Measurements from ENCODE around the gene PIAS3. TPM values are rescaled to one million over a fixed set of nuclear protein-coding genes. Genes with fewer than 3 reads are reported as not detected.

PIAS3 gene
- total and polyA plus RNA-seq, 7 donors, result 5.4 to 37.9 (median 17.5) TPM

DNA sequence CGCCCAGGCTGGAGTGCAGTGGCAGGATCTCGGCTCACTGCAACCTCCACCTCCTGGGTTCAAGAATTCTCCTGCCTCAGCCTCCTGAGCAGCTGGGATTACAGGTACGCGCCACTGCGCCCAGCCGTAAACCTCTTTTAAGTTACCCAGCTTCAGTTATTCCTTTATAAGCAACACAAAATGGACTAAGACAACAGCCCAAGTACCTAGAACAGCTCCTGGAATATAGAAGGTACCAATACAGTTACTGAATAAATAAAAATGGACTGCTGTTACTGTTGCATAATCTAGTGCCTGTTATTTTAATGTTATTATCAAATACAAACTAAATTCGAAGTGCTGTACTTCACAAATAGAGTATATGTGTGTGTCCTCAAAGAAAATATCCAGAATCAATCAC, 52.0 kb downstream of the PIAS3 start:
- peaks cover 0 to 46% (median 24%) of the 10 kb centered on the region in 4 donors for H3K4me1 ChIP-seq
- 94 to 97% methylated on average over 7 of the region's 7 CpGs for WGBS, 2 donors
- intact Hi-C loops (cut with DNase I), result no loop called here
- no peak for DNase-seq
- no peak overlapping the region for H3K4me3 ChIP-seq
- TF ChIP-seq POLR2A (IDR thresholded peaks at IDR 0.05) (no peak), CTCF (IDR thresholded peaks at IDR 0.05) (no peak), EP300 (IDR thresholded peaks at IDR 0.05) (no peak), POLR2AphosphoS5 (IDR thresholded peaks at IDR 0.05) (no peak)
- no peaks in the 10 kb centered on the region for H3K9me3 ChIP-seq
- H3K27me3 ChIP-seq, result no peaks in the 10 kb centered on the region
- no peak overlapping the region for H3K27ac ChIP-seq
- H3K36me3 ChIP-seq, result no peaks in the 10 kb centered on the region

GRCh38 chr1:145806408-145806807, 52.5 kb downstream of the PIAS3 start:
- intact Hi-C loops (cut with DNase I), result no loop called here
- no peaks in the 10 kb centered on the region for H3K27me3 ChIP-seq
- no peak for DNase-seq
- H3K9me3 ChIP-seq, result no peaks in the 10 kb centered on the region
- H3K27ac ChIP-seq, result no peak overlapping the region
- H3K4me1 ChIP-seq, result peaks cover 0 to 47% (median 24%) of the 10 kb centered on the region in 4 donors
- TF ChIP-seq POLR2A (IDR thresholded peaks at IDR 0.05), result no peak
- H3K36me3 ChIP-seq, result no peaks in the 10 kb centered on the region
- no peak overlapping the region for H3K4me3 ChIP-seq
- 96 to 98% methylated on average over 4 of the region's 4 CpGs for WGBS, 2 donors

GRCh38 chr1:145805057-145805456, 53.8 kb downstream of the PIAS3 start:
- no peaks in the 10 kb centered on the region for H3K9me3 ChIP-seq
- TF ChIP-seq POLR2A (IDR thresholded peaks at IDR 0.05), result no peak
- TF ChIP-seq POLR2AphosphoS5 (IDR thresholded peaks at IDR 0.05), result no peak
- TF ChIP-seq EP300 (IDR thresholded peaks at IDR 0.05), result no peak
- TF ChIP-seq CTCF (IDR thresholded peaks at IDR 0.05), result no peak
- no peak overlapping the region for H3K4me3 ChIP-seq
- intact Hi-C loops (cut with DNase I), result no loop called here
- H3K27ac ChIP-seq, result no peak overlapping the region
- no peaks in the 10 kb centered on the region for H3K36me3 ChIP-seq
- H3K4me1 ChIP-seq, result peaks cover 0 to 47% (median 27%) of the 10 kb centered on the region in 4 donors
- no peak for DNase-seq
- H3K27me3 ChIP-seq, result no peaks in the 10 kb centered on the region
- WGBS, 2 donors, result 86 to 92% methylated on average over 1 of the region's 1 CpG

DNA sequence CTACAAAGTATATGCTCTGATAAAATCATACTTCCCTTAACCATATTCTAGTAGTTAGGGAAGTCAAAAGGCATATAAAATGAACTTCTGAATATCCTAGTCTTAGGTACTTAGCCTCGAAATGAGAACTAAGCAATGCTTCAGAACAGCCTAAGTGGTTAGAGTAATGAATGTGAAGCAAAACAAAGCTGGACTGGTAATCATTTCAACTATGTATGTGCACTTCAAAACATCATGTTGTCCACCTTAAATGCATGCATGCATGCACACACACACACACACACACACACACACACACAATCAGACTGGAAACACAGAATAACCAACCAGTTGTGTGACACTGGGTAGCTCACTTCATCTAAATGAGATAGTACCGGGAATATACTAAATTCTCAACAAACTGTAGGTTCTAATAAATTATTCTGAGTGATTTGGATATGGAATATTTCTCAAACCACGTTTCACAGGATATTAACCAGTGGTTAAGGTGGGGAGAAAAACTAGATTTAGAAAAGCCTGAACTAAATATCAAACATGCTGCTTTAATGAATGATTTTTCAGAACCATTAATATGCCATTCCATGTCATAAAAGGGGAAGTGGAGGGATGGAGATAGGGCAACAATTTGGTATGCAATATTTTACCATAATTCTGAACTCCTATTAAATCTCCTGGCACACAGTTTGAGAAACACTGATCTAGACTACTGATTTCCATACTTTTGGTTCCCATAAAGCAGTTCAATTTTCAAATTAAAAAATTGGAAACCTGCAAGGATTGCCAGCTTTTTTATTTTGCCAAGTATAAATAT, 54.4 kb downstream of the PIAS3 start:
- no peak for DNase-seq
- Histone ChIP-seq H3K9me3 (no peaks in the 10 kb centered on the region), H3K27ac (no peak overlapping the region), H3K4me1 (peaks cover 0 to 47% (median 27%) of the 10 kb centered on the region in 4 donors), H3K4me3 (no peak overlapping the region), H3K36me3 (no peaks in the 10 kb centered on the region), H3K27me3 (no peaks in the 10 kb centered on the region)
- TF ChIP-seq EP300 (IDR thresholded peaks at IDR 0.05), result no peak
- no peak for TF ChIP-seq POLR2AphosphoS5 (IDR thresholded peaks at IDR 0.05)
- TF ChIP-seq CTCF (IDR thresholded peaks at IDR 0.05), result no peak
- no peak for TF ChIP-seq POLR2A (IDR thresholded peaks at IDR 0.05)
- whole genome bisulfite sequencing, 2 donors, result 55 to 66% methylated on average over 3 of the region's 3 CpGs
- intact Hi-C loops (cut with DNase I), result no loop called here

DNA sequence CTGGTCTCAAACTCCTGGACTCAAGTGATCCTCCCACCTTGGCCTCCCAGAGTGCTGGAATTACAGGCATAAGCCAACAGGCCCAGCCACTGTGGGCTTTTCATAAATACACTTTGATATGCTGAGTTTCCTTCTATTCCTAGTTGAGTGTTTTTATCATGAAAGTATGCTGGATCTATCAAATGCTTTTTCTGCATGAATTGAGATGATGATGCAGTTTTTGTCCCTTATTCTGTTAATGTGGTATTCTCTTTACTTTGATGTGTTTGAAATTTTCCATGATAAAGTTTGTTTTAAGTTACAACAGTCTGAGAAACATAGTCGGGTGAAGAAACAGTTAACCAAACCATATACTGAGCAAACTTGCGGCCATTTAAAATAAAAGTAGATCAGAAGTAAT, 59.1 kb downstream of the PIAS3 start:
- 82 to 89% methylated on average over 2 of the region's 2 CpGs for WGBS, 2 donors
- intact Hi-C loops (cut with DNase I), result no loop called here
- no peak for TF ChIP-seq POLR2A (IDR thresholded peaks at IDR 0.05)
- no peak for TF ChIP-seq CTCF (IDR thresholded peaks at IDR 0.05)
- no peak for TF ChIP-seq POLR2AphosphoS5 (IDR thresholded peaks at IDR 0.05)
- no peak for TF ChIP-seq EP300 (IDR thresholded peaks at IDR 0.05)

More for the DNA sequence above, 59.1 kb downstream of the PIAS3 start:
- H3K27me3 ChIP-seq, result no peaks in the 10 kb centered on the region
- peaks cover 0 to 31% (median 25%) of the 10 kb centered on the region in 4 donors for H3K4me1 ChIP-seq
- DNase-seq, result no peak
- no peak overlapping the region for H3K4me3 ChIP-seq
- H3K9me3 ChIP-seq, result no peaks in the 10 kb centered on the region
- no peak overlapping the region for H3K27ac ChIP-seq
- H3K36me3 ChIP-seq, result no peaks in the 10 kb centered on the region

Small RNA genes lying within 50 kb of the gene (small RNA-seq; reads per million reads assigned to genes)
- gene MIR6736, result 0 reads per million in 3 donors

Other genes starting within 250 kb of the PIAS3 start
- not detected for gene PDZK1, start 151.7 kb downstream of the PIAS3 start, total RNA-seq
- 1 to 10 TPM in 2 of 3 donors, under 1 TPM in 1; 0.51 to 9.7 (median 9.0) TPM for gene PDZK1, start 151.7 kb downstream of the PIAS3 start, polyA plus RNA-seq
- not detected for gene CD160, start 139.6 kb downstream of the PIAS3 start, total RNA-seq
- under 1 TPM in 2 of 3 donors, not detected in 1; 0.31 to 0.60 TPM for gene CD160, start 139.6 kb downstream of the PIAS3 start, polyA plus RNA-seq
- gene RNF115, start 35.0 kb downstream of the PIAS3 start, total RNA-seq, result 10 to 100 TPM; 16.6 to 41.8 (median 23.1) TPM
- gene RNF115, start 35.0 kb downstream of the PIAS3 start, polyA plus RNA-seq, result 1 to 10 TPM; 3.0 to 4.7 (median 3.0) TPM
- 10 to 100 TPM; 18.3 to 37.7 (median 26.9) TPM for gene POLR3C, start 34.9 kb downstream of the PIAS3 start, total RNA-seq
- gene POLR3C, start 34.9 kb downstream of the PIAS3 start, polyA plus RNA-seq, result 10 to 100 TPM in 2 of 3 donors, 1 to 10 TPM in 1; 9.0 to 16.1 (median 12.6) TPM
- 1 to 10 TPM; 1.6 to 9.1 (median 2.8) TPM for gene NUDT17, start 13.5 kb downstream of the PIAS3 start, total RNA-seq
- gene NUDT17, start 13.5 kb downstream of the PIAS3 start, polyA plus RNA-seq, result 1 to 10 TPM in 2 of 3 donors, not detected in 1; 1.2 to 2.0 TPM
- gene ANKRD35, start 26.8 kb upstream of the PIAS3 start, total RNA-seq, result 10 to 100 TPM in 1 of 4 donors, 1 to 10 TPM in 3; 5.2 to 13.8 (median 8.3) TPM
- 1 to 10 TPM in 2 of 3 donors, under 1 TPM in 1; 0.46 to 2.1 (median 1.8) TPM for gene ANKRD35, start 26.8 kb upstream of the PIAS3 start, polyA plus RNA-seq
- gene ITGA10, start 51.0 kb upstream of the PIAS3 start, total RNA-seq, result 1 to 10 TPM; 2.5 to 7.4 (median 3.0) TPM
- 1 to 10 TPM in 1 of 3 donors, under 1 TPM in 1, not detected in 1; 0.23 to 1.1 TPM for gene ITGA10, start 51.0 kb upstream of the PIAS3 start, polyA plus RNA-seq
- 10 to 100 TPM; 20.2 to 22.5 (median 20.6) TPM for gene PEX11B, start 59.6 kb upstream of the PIAS3 start, total RNA-seq
- 10 to 100 TPM; 28.6 to 41.8 (median 33.6) TPM for gene PEX11B, start 59.6 kb upstream of the PIAS3 start, polyA plus RNA-seq
- 100 to 1,000 TPM in 1 of 4 donors, 10 to 100 TPM in 3; 77.8 to 102 (median 96.8) TPM for gene RBM8A, start 68.4 kb upstream of the PIAS3 start, total RNA-seq
- gene RBM8A, start 68.4 kb upstream of the PIAS3 start, polyA plus RNA-seq, result 100 to 1,000 TPM in 2 of 3 donors, 10 to 100 TPM in 1; 87.1 to 138 (median 101) TPM
- gene LIX1L, start 98.9 kb upstream of the PIAS3 start, total RNA-seq, result 10 to 100 TPM; 26.9 to 42.5 (median 36.0) TPM
- 1 to 10 TPM; 1.4 to 8.7 (median 3.0) TPM for gene LIX1L, start 98.9 kb upstream of the PIAS3 start, polyA plus RNA-seq
- 1 to 10 TPM in 2 of 4 donors, under 1 TPM in 2; 0.33 to 1.9 (median 1.0) TPM for gene ANKRD34A, start 105.5 kb upstream of the PIAS3 start, total RNA-seq
- gene ANKRD34A, start 105.5 kb upstream of the PIAS3 start, polyA plus RNA-seq, result under 1 TPM in 1 of 3 donors, not detected in 2; 0.41 TPM
- 10 to 100 TPM; 23.1 to 32.8 (median 27.4) TPM for gene POLR3GL, start 105.6 kb upstream of the PIAS3 start, total RNA-seq
- 10 to 100 TPM; 35.9 to 47.4 (median 40.9) TPM for gene POLR3GL, start 105.6 kb upstream of the PIAS3 start, polyA plus RNA-seq
- 1,000 to 10,000 TPM; 1,623 to 4,609 (median 1,842) TPM for gene TXNIP, start 137.5 kb upstream of the PIAS3 start, total RNA-seq
- 100 to 1,000 TPM; 326 to 783 (median 548) TPM for gene TXNIP, start 137.5 kb upstream of the PIAS3 start, polyA plus RNA-seq
- gene HJV, start 162.7 kb upstream of the PIAS3 start, total RNA-seq, result not detected
- not detected for gene HJV, start 162.7 kb upstream of the PIAS3 start, polyA plus RNA-seq

Measured in sigmoid colon (tissue), 7 donors.